GM10248 (cell line): ENCODE results near the gene LLGL2.

ENCODE experiments used
- CTCF ChIA-PET: fragments of 300-600 bp; sonication (Branson Sonifier 250); formaldehyde crosslinking; extraction: SDS; loops from one replicate; lab custom pipeline; 2021; ENCODE audit warnings: antibody characterized with exemption; lab: Yijun Ruan, JAX
- POLR2A ChIA-PET: fragments of 350-650 bp; sonication (Branson Sonifier 250); formaldehyde crosslinking; extraction: SDS; loops from one replicate; lab custom pipeline; 2020; ENCODE audit warnings: antibody characterized with exemption; lab: Yijun Ruan, JAX
- DNase-seq: peaks from one replicate; pipeline ENCODE4 v3.0.0; 2012; ENCODE audit errors: extremely low spot score
- TF ChIP-seq, protein P1 (sequence below): IDR thresholded peaks from 2 replicates; pipeline ENCODE4 v1.5.1; 2012; ENCODE audit warnings: mild to moderate bottlenecking, low read depth; ENCODE audit errors: extremely low read depth, missing control alignments, control extremely low read depth

Gene LLGL2

DNA sequence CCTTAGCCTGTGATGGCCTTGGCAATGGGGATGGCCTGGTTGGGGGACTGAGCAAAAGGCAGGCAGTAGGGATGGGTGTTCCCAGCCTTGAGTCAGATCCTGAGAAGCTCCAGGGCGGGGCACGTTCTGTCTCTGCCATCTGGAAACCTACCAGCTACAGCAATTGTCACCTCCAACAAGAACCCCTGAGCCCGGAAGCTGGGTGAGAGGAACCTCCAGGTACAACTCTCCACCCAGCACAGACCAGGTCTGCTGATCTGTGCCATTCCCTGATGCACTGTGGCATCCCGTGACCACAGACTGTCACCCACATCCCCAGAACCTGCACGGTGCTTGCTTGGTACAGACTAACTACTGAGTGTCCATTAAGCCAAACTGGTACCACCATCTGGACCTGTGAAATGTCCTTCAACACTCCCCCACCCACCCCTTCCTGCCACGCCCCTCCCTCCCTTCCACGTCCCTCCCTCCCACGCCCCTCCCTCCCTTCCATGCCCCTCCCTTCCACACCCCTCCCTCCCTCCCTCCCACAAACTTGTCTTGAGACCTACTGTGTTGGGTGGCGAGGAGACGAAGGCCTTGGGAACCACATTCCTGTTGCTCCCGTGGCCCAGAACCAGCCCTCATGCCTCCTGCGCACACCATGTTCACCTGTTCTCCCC is 78.7 kb downstream of the LLGL2 start:
- CTCF ChIA-PET: interaction anchor here (0.8 to 10.3 kb wide), 8 partner anchors 10 to 149 kb away, joined by 3 to 165 read pairs (median 28); partner anchors contain the start of gene SMIM5
- DNase-seq: no peak
- TF ChIP-seq, protein P1, sequence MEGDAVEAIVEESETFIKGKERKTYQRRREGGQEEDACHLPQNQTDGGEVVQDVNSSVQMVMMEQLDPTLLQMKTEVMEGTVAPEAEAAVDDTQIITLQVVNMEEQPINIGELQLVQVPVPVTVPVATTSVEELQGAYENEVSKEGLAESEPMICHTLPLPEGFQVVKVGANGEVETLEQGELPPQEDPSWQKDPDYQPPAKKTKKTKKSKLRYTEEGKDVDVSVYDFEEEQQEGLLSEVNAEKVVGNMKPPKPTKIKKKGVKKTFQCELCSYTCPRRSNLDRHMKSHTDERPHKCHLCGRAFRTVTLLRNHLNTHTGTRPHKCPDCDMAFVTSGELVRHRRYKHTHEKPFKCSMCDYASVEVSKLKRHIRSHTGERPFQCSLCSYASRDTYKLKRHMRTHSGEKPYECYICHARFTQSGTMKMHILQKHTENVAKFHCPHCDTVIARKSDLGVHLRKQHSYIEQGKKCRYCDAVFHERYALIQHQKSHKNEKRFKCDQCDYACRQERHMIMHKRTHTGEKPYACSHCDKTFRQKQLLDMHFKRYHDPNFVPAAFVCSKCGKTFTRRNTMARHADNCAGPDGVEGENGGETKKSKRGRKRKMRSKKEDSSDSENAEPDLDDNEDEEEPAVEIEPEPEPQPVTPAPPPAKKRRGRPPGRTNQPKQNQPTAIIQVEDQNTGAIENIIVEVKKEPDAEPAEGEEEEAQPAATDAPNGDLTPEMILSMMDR: no peak
- POLR2A ChIA-PET: interaction anchor here (0.6 kb wide), 1 partner anchor 18 kb away, joined by 4 read pairs; no protein-coding TSS in a partner anchor

DNA sequence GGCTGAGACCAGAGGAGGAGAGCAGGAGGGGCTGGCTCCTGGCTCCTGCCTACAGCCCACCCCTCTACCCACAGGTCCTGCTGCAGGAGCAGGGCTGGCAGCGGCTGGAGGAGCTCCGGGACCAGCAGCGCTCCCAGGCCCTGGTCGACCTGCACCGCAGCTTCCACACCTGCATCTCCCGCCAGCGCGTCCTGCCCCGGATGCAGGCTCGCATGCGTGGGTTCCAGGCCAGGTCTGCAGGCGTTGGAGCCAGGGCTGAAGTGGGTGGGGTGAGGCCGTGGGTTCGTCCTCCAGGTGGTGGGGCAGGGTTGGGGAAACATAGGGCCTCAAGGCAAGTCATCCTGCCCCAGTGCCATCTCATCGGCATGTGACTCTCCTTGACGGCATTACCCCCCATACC is 80.3 kb downstream of the LLGL2 start:
- CTCF ChIA-PET: interaction anchor here (1.4 to 1.5 kb wide), 2 partner anchors 18 to 27 kb away, joined by 3 to 4 read pairs; partner anchors contain the start of gene SMIM5
- TF ChIP-seq, protein P1: no peak
- DNase-seq: no peak
- POLR2A ChIA-PET: interaction anchor here (0.7 kb wide), 1 partner anchor 63 kb away, joined by 5 read pairs; no protein-coding TSS in a partner anchor

- ChIA-PET CTCF (interaction anchor here (0.8 to 3.4 kb wide), 5 partner anchors 10 to 142 kb away, joined by 3 to 20 read pairs (median 3); partner anchors contain the start of gene SMIM5), POLR2A (no interaction called here)
- TF ChIP-seq, protein P1: no peak
- DNase-seq: no peak
These were observed 81.6 kb downstream of the LLGL2 start for GRCh38 chr17:75607086-75607485.

- ChIA-PET POLR2A (interaction anchor here (0.6 kb wide), 1 partner anchor 279 kb away, joined by 7 read pairs; no protein-coding TSS in a partner anchor), CTCF (interaction anchor here (1.0 to 2.9 kb wide), 9 partner anchors 9 to 143 kb away, joined by 3 to 28 read pairs (median 6); no protein-coding TSS in a partner anchor)
- no peak for DNase-seq
- TF ChIP-seq, protein P1: no peak
These were observed 84.8 kb downstream of the LLGL2 start for GRCh38 chr17:75610103-75610984.

DNA sequence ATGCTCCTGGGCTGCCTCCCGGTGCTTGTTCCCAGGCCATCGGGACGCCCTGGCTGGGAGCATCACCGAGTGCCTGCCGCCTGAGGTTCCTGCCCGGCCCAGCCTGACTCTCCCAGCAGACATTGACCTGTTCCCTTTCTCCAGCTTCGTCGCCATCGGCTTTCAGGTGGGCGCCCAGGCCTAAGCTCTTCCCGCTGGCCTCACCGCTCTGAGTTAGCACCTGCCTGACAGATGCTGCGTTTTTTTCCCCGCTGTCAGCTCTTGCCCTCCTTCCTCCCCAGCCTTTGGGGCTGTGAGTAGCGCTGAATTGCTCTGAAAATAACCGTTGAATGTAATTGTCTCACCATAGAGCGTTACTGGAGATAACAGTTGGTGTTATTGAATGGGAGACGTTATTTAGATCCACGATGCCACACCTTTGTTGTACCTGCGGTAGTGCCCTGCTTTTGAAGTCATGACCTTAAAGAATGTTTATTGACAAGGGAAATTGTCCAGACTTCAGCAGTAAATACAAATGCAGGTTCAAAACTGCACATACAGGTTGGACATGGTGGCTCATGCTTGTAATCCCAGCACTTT is 86.4 kb downstream of the LLGL2 start:
- POLR2A ChIA-PET: no interaction called here
- CTCF ChIA-PET: interaction anchor here (1.1 to 3.3 kb wide), 8 partner anchors 10 to 142 kb away, joined by 3 to 28 read pairs (median 5); partner anchors contain the start of gene SMIM5
- TF ChIP-seq, protein P1: no peak
- no peak for DNase-seq
